HG03558 (cell line): ENCODE data around the gene HMGB4.

Experiments used
- ATAC-seq: cut with Tn5 transposase; IDR thresholded peaks from one replicate; pipeline ENCODE4 v1.9.1; 2021; ENCODE audit warnings: moderate number of reproducible peaks; ENCODE audit not compliant: unreplicated experiment; ENCODE audit errors: extremely low read depth

Gene HMGB4

GRCh38 chr1:33846861-33847260, 17.0 kb upstream of the HMGB4 start:
- ATAC-seq: no peak

DNA sequence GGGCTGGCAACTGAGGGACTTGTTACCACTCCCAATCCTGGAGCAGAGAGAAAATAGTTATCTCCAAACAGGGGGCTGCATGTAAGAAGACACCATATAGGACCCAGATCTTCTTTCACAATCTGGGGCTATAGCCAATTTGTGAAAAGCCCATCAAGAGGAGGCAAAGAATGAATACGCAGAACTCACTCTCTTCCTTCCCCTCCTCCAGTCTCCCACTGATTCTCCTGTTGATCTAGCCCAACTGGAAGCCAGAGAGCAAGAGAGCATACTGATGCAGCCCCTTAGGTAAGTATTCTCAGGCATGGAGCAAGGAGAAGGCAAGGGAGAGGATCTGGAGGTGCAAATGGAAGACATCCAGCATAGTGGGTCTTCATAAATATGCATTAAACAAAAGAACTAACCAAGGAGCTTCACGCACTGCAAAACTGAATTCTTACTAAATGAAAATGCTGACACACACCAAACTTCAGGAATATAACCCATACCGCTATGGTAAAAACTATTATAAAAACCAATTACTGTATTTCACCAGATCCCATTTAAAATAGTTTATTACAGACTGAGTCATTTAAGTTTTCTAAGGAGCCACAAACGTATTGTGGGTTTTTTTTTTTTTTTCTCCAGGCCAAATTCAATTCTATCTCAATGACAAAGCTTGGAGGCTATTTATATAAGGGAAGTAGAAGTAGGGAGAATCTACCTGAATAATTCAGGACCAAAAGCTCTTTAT, 15.5 kb upstream of the HMGB4 start:
- ATAC-seq: no peak

GRCh38 chr1:33849211-33849610, 14.7 kb upstream of the HMGB4 start:
- ATAC-seq: no peak

DNA sequence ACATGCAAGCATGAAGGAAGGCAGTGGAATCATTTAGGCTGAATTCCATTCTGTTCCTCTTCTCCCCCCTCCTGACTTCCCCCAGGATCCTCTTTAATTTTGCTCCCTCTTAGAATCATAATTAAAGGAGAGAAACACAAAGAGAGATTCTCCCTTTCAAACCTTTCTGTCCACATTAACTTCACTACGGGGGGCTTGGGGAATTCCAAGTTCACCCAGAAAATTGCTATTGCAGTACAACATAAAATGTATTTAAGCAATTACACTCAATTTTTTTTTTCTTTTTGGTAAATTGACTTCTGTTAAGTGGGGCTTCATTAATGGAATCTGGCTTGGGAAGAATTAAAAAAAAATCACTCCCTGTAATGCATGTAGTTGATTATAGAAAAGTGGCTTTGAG, 13.4 kb upstream of the HMGB4 start:
- no peak for ATAC-seq

DNA sequence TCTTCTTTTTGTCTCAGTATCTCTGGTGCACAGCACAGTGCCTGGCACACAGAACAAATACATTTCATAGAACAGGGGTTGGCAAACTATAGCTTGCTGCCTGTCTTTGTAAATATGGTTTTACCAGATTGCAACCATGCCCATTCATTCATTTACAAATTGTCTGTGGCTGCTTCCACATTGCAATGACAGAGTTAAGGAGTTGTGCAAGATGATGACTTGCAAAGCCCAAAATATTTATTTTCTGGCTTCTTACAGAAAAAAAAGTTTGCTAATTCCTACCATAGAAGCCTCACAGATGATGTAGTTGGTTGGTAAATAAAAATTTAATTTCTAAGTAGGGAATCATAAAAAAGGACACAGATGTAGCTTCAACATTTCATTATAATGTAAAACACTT, 11.2 kb upstream of the HMGB4 start:
- ATAC-seq: no peak

DNA sequence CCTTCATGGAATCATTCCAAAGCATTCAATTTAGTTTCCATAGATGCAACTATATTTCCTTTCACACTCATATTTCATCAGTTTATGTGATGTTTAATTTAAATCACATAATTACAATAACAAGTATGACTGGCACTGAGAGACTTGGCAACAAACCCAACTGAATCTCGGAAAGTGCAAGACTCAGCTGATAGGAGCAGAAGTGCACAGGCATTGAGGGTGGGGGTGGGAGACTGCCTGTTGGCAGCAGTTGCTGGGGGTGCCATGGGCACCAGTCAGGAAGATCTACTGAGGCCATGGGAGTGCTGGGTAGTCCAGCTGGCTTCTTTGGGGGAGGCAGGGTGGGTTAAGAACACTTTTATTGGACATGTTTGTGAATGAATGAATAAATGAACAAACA, 10.4 kb upstream of the HMGB4 start:
- no peak for ATAC-seq

- ATAC-seq: no peak
Observed at GRCh38 chr1:33854091-33854490, 9.8 kb upstream of the HMGB4 start.

GRCh38 chr1:33860671-33861070, 3.2 kb upstream of the HMGB4 start:
- ATAC-seq: no peak

DNA sequence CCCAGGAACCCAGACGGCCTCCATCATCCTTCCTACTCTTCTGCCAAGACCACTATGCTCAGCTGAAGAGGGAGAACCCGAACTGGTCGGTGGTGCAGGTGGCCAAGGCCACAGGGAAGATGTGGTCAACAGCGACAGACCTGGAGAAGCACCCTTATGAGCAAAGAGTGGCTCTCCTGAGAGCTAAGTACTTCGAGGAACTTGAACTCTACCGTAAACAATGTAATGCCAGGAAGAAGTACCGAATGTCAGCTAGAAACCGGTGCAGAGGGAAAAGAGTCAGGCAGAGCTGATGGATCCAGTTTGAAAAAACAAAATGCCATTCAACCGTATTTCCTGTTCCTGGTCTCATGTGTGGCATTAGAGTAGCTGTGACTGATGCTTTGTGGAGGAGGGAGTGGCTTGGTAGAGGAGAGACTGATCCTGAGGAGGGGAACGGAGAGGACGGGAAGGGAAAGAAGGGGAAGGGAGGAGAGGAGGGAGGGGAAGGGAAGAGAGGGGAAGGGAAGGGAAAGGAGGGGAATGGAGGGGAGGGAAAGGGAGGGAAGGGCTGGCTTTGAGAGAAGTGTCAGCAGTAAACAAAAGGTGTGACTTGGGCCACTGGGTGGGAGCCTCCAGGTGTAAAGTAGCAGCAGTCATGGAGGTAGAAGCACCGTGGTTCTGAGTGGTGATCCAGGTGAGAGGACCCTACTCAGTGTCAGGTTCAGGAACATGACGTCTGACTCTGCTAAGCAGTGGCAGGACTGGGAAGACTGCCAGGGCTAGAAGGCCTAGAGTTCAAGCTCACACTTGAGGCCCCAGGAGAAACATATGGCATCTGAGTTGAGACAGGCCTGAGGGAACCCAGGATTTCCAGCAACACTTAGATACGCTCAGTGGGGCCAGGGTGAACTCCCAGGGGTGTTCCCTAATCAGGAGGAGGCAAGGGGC, 846 bp downstream of the HMGB4 start:
- ATAC-seq: no peak

DNA sequence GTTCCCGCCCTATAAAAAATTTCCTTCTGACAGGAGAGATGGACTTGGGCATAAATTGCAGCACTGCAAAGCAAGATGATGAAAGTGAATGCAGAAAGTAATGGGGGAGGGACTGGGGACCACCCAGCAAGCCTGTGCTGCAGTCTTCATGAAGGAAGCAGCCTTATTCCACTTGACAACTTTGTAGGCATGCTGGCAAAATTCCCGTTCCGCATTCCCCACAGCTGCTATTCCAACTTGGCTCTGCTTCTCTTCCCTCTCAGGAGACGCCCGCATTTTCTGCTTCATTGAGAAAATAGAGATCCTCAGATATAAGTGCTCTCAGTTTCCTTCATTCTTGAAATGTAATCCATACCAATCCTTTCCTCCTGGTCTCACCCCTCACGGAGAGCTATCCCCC, 2.4 kb downstream of the HMGB4 start:
- no peak for ATAC-seq

- ATAC-seq: no peak
Observed at GRCh38 chr1:33867684-33868083, 3.8 kb downstream of the HMGB4 start.

DNA sequence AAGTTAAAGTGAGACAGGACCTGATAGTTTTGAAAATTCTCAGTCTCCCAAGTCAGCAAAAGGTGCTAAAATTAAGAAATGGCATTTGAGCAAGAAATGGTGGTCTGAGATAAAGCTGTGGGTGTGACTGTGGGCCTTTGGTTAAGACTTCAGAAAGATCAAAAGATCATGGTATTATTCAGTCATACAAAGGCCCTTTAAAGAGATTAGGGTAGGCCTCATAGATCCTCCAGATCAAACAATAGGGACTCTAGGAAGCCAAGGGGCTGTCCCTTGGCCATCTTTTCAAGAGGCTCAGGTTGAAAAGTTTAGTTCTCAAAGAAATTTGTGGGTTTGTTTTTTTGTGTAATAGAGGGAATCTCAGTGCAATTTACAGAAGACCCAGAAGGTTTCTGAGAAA, 8.4 kb downstream of the HMGB4 start:
- ATAC-seq: no peak

DNA sequence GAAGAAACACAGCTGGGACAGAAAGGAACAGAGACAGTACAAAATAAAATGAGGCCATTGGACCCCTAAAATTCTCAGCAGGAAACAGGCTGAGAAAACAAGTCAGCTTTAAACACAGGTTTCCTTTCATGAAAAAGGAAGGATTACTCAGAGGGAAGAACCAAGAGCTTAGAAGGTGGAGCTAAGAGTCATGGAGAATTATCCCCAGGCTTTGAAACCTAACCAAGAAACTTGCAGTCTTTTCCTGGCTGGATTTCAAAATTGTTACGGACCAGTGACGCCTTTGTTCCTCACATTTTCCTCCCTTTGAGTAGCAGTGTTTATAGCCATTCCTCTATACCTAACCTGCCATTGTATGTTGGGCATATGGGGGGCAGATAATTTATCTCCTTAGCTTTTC, 8.8 kb downstream of the HMGB4 start:
- ATAC-seq: no peak

GRCh38 chr1:33874636-33875035, 10.8 kb downstream of the HMGB4 start:
- ATAC-seq: no peak

- no peak for ATAC-seq
Observed at GRCh38 chr1:33875862-33876261, 12.0 kb downstream of the HMGB4 start.

DNA sequence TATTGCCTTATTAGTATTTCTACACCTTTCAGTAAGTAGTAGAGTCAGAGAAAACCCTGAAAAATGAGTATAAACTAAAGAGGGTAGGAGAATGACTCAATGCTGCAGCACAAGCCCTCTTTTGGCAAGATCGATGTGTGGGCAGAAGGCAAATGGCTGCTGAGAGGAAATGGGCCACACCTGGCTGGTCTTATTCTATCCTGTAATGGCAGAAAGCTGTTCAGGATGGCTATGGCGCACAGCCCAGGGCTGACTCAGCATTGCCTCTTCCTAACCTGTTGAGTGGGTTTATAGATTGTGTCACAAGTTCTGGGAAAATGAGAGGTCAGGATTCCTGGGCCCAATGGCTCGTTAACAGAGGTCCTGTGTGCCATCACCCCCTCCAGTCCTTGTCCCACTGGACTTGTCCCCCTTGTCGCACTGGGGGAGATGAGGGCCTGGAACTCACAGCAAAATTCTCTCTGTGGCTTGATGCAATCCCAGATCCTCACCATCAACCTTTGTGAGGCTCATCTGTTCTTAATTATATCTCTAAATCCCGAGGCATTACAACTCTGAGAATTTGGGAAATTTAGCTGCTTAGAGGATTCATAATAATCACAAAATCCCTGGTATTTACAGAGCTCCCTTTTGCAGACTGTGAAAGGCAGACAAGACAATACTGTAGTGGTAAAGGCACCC, 13.2 kb downstream of the HMGB4 start:
- no peak for ATAC-seq

DNA sequence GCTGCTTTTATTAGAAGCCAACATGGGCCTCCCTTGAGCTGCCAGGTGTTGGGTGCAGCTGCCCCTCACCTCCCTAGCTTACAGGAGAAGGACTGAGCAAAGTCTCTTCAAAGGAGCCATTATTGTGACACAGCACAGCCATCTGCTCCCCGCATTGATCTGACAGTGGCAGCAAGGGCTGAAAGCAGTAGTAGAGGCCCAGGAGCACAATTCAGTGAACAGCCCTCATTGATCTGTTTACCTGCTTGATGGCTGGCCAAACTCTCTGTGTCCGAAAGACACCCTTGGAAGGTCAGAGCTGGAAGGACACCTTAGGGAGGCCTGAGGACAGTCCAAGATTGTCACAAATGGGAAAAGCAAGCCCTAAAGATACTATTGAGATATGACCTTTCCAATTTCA, 14.5 kb downstream of the HMGB4 start:
- no peak for ATAC-seq

DNA sequence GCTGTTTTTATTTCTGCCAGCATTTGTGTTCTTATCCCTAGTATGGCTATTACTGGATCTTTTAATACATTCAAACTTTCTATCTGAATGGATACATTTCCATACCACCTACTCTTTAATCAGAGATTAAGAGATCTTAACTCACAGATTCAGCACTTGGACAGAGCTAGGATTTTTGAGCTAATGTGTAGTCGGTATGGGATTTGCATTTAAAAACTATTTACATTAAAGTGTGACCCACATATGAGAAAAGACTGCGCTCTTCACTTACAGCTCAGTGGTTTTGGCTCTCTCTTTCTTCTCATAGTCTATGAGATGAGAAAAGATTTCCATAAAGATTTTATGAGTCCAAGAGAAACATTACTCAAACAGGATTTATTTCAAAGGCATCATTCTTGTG, 16.4 kb downstream of the HMGB4 start:
- no peak for ATAC-seq

DNA sequence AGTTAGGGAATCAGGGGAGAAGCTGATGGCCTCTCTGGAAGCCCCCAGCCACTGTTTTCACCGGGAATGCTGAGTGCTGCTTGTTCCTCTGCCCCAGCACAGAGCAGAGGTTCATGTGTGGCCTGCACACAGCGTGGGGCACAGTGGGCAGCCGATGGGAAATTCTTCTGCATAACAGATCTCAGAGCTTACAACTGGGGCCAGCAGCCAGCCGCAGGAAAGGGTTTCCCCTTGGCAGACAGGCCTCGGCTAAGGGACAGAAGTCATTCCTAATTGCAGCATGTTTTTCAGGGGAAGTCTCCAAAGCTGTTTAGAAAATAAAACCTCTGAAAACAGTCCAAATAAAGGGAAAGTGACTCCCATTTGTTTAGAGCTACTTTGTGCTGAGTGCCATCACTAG, 22.6 kb downstream of the HMGB4 start:
- no peak for ATAC-seq

- no peak for ATAC-seq
Observed at GRCh38 chr1:33893147-33893830, 29.4 kb downstream of the HMGB4 start.

DNA sequence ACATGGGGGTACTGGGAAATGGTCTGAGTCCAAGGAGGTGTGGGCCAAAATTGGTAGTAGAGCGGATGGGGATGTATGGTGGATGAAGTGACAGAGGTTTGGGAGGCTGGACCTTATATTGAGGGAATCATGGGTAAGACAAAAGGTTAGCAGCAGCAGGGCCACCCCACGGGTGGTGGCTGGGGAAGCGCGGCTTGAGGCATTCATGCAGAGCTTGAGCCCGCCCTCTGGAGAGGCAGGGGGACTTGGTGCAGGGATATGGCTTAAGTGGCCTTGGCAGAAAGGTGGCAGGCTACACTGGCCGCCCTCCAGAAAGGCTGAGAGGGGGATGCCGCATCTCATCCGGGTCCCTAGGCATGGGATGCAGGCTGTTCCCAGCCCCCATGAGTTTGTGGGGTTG, 31.5 kb downstream of the HMGB4 start:
- no peak for ATAC-seq
